SU-DHL-6 (cell line): Measurements from ENCODE around the gene EML1.

Experiments used
- H2AFZ ChIP-seq: fragments of 200-600 bp; sonication (generic); 2 replicates; pipeline ENCODE4 v1.6.1; 2014; ENCODE audit warnings: low read depth, mild to moderate bottlenecking, moderate library complexity, mixed read lengths, antibody characterized with exemption, low read length; ENCODE audit not compliant: severe bottlenecking
- H3F3A ChIP-seq: fragments of 200-600 bp; shearing (Covaris generic); 2 replicates; pipeline ENCODE4 v1.6.0; 2016; ENCODE audit warnings: antibody characterized with exemption, mild to moderate bottlenecking; ENCODE audit not compliant: insufficient read depth
- H3K27ac ChIP-seq: fragments of 200-600 bp; sonication (generic); 2 replicates; pipeline ENCODE4 v1.5.1; 2016; ENCODE audit warnings: low read depth, mild to moderate bottlenecking, low read length, moderate library complexity, mixed read lengths
- H3K27me3 ChIP-seq: fragments of 200-600 bp; sonication (generic), shearing (Covaris generic); 2 replicates; pipeline ENCODE4 v1.6.0; 2014; ENCODE audit warnings: mild to moderate bottlenecking, low read length
- H3K36me3 ChIP-seq: fragments of 200-600 bp; sonication (generic); 2 replicates; pipeline ENCODE4 v1.6.1; 2014; ENCODE audit warnings: mild to moderate bottlenecking, low read length, mixed read lengths
- H3K4me2 ChIP-seq: fragments of 300-600, 200-600 bp; shearing (Covaris generic), sonication (generic); 2 replicates; pipeline ENCODE4 v1.6.0; 2014; ENCODE audit warnings: low read length, low read depth, mild to moderate bottlenecking; ENCODE audit not compliant: poor library complexity, severe bottlenecking
- H3K4me3 ChIP-seq: fragments of 200-600 bp; sonication (generic); 2 replicates; pipeline ENCODE4 v1.5.1; 2014; ENCODE audit warnings: antibody characterized with exemption, low read length, mild to moderate bottlenecking, mixed read lengths; ENCODE audit not compliant: insufficient read depth, poor library complexity, severe bottlenecking
- H3K79me2 ChIP-seq: fragments of 200-600 bp; sonication (generic); 2 replicates; pipeline ENCODE4 v1.6.1; 2014; ENCODE audit warnings: mild to moderate bottlenecking, low read length, moderate library complexity; ENCODE audit not compliant: insufficient read depth
- H3K9ac ChIP-seq: fragments of 200-600 bp; sonication (generic); 2 replicates; pipeline ENCODE4 v1.7.0; 2014; ENCODE audit warnings: mild to moderate bottlenecking, low read length
- H3K9me2 ChIP-seq: fragments of 200-600 bp; sonication (generic); replicated peaks from 2 replicates; pipeline ENCODE4 v1.6.1; 2014; ENCODE audit warnings: low read length; ENCODE audit not compliant: insufficient read depth
- H3K9me3 ChIP-seq: fragments of 200-600 bp; sonication (generic); 2 replicates; pipeline ENCODE4 v1.6.1; 2014; ENCODE audit warnings: low read length, mixed read lengths; ENCODE audit not compliant: insufficient read depth
- H4K20me1 ChIP-seq: fragments of 200-600 bp; sonication (generic); 2 replicates; pipeline ENCODE4 v1.6.1; 2014; ENCODE audit warnings: low read depth, mild to moderate bottlenecking, antibody characterized with exemption, low read length, moderate library complexity, mixed read lengths
- EZH2phosphoT487 ChIP-seq: fragments of 200-600 bp; sonication (generic), shearing (Covaris generic); conservative IDR thresholded peaks from 2 replicates; pipeline ENCODE4 v1.6.1; 2018; ENCODE audit warnings: mild to moderate bottlenecking, antibody characterized with exemption, low read length, moderate library complexity, mixed read lengths
- TF ChIP-seq, protein P1 (sequence below): fragments of 200-600 bp; sonication (generic); IDR thresholded peaks from one replicate; pipeline ENCODE4 v1.5.1; 2017; ENCODE audit warnings: antibody characterized with exemption, mild to moderate bottlenecking, low read length, moderate library complexity; ENCODE audit not compliant: insufficient read depth, poor library complexity, severe bottlenecking

EML1 gene

GRCh38 chr14:99938896-99939295 is 145.7 kb downstream of the EML1 start:
- Histone ChIP-seq H3K9me3 (no peaks in the 10 kb centered on the region), H3F3A (no peaks in the 10 kb centered on the region), H3K4me2 (no peak overlapping the region), H4K20me1 (no peaks in the 10 kb centered on the region), H3K4me3 (no peak overlapping the region), H3K9me2 (no peaks in the 10 kb centered on the region), H2AFZ (no peak overlapping the region), H3K27me3 (no peaks in the 10 kb centered on the region), H3K27ac (no peak overlapping the region), H3K9ac (no peak overlapping the region), H3K79me2 (no peaks in the 10 kb centered on the region), H3K36me3 (no peaks in the 10 kb centered on the region)
- TF ChIP-seq, protein P1, sequence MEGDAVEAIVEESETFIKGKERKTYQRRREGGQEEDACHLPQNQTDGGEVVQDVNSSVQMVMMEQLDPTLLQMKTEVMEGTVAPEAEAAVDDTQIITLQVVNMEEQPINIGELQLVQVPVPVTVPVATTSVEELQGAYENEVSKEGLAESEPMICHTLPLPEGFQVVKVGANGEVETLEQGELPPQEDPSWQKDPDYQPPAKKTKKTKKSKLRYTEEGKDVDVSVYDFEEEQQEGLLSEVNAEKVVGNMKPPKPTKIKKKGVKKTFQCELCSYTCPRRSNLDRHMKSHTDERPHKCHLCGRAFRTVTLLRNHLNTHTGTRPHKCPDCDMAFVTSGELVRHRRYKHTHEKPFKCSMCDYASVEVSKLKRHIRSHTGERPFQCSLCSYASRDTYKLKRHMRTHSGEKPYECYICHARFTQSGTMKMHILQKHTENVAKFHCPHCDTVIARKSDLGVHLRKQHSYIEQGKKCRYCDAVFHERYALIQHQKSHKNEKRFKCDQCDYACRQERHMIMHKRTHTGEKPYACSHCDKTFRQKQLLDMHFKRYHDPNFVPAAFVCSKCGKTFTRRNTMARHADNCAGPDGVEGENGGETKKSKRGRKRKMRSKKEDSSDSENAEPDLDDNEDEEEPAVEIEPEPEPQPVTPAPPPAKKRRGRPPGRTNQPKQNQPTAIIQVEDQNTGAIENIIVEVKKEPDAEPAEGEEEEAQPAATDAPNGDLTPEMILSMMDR = no peak
- no peak for TF ChIP-seq EZH2phosphoT487

- Histone ChIP-seq H3K36me3 (no peaks in the 10 kb centered on the region), H3K9me2 (no peaks in the 10 kb centered on the region), H4K20me1 (no peaks in the 10 kb centered on the region), H2AFZ (no peak overlapping the region), H3K27ac (no peak overlapping the region), H3K4me3 (no peak overlapping the region), H3K9me3 (no peaks in the 10 kb centered on the region), H3K79me2 (no peaks in the 10 kb centered on the region), H3K9ac (no peak overlapping the region), H3K27me3 (no peaks in the 10 kb centered on the region), H3F3A (no peaks in the 10 kb centered on the region), H3K4me2 (no peak overlapping the region)
- TF ChIP-seq, protein P1 = no peak
- TF ChIP-seq EZH2phosphoT487 = no peak
Observed at GRCh38 chr14:99939421-99939820, 146.2 kb downstream of the EML1 start.

GRCh38 chr14:99940064-99940463 is 146.9 kb downstream of the EML1 start:
- no peak for TF ChIP-seq EZH2phosphoT487
- TF ChIP-seq, protein P1 = no peak
- Histone ChIP-seq H2AFZ (no peak overlapping the region), H3K36me3 (no peaks in the 10 kb centered on the region), H3K27ac (no peak overlapping the region), H3K4me2 (no peak overlapping the region), H3K27me3 (no peaks in the 10 kb centered on the region), H3K4me3 (no peak overlapping the region), H3K9me2 (no peaks in the 10 kb centered on the region), H3K9ac (no peak overlapping the region), H3K9me3 (no peaks in the 10 kb centered on the region), H3F3A (no peaks in the 10 kb centered on the region), H4K20me1 (no peaks in the 10 kb centered on the region), H3K79me2 (no peaks in the 10 kb centered on the region)
